ENCODE results near the gene HOXC12. TPM values are rescaled to one million over a fixed set of nuclear protein-coding genes. Genes with fewer than 3 reads are reported as not detected.

HOXC12 gene
- total RNA-seq, 1 donor from 2014 or later, result not detected

DNA sequence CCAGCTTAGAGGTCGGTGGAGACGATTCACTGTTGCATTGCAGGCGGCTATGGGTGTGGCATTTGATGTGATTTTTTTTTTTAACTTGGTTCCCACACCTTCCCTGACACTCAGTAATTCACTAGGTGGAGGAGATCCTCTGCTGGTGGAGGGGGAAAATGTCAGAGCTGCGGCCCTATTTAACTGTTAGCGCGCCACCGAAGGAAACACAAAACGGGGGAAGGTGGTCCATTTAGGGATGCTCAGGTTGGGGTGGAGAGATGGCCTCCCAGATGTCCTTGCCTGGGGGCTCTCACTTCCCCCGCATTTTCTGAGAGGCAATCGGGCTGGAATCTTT lies 4.3 kb upstream of the HOXC12 start:
- Histone ChIP-seq H3K4me3 (no peak overlapping the region), H3K4me1 (no peaks in the 10 kb centered on the region), H3K36me3 (no peaks in the 10 kb centered on the region), H3K9me3 (no peaks in the 10 kb centered on the region), H3K27ac (no peak overlapping the region), H3K27me3 (ENCODE audit: low read depth) (peaks cover 100% of the 10 kb centered on the region)
- DNase-seq (no peak), ATAC-seq (no peak)
- TF ChIP-seq, protein P1, sequence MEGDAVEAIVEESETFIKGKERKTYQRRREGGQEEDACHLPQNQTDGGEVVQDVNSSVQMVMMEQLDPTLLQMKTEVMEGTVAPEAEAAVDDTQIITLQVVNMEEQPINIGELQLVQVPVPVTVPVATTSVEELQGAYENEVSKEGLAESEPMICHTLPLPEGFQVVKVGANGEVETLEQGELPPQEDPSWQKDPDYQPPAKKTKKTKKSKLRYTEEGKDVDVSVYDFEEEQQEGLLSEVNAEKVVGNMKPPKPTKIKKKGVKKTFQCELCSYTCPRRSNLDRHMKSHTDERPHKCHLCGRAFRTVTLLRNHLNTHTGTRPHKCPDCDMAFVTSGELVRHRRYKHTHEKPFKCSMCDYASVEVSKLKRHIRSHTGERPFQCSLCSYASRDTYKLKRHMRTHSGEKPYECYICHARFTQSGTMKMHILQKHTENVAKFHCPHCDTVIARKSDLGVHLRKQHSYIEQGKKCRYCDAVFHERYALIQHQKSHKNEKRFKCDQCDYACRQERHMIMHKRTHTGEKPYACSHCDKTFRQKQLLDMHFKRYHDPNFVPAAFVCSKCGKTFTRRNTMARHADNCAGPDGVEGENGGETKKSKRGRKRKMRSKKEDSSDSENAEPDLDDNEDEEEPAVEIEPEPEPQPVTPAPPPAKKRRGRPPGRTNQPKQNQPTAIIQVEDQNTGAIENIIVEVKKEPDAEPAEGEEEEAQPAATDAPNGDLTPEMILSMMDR (IDR thresholded peaks at IDR 0.05), result no peak
- intact Hi-C loops (cut with DNase I), result no loop called here

DNA sequence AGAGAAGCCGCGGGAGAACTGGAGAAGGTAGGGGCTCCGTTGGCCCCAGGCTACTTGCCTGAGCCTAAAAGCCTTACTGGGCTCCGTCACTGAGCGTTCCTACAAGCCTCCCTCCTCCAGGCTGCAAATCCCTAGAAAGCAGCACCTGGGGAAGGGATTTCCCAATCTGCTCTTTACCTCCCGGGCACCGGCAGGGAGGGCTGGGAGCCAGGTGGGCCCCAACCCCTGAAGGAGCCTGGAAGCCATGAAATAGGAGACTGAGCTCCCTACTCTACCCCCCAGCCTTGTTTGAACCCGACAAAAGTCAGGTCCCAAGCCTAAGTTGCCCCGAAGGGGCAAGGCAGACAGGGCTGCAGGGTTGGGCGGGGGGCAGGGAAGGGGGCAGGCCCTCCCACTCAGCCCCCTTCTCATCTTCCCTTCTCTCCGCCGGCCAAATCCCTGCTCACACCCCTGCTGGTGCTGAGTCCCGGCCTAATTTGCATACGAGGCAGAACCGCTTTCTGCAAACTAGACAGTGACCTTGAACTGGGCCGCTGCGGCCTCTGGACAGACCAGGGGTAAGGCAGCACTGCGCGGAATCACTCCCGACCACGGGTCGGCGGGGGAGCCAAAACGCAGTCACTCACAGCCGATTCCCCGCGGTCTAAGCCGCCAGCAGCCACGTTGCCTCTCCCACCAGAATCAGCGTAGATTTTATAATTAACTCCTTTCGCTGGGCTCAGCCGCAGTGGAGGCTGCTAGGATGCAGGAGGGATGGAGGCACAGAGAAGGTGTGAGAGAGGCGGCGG lies 3.7 kb upstream of the HOXC12 start:
- intact Hi-C loops (cut with DNase I), result no loop called here
- no peak overlapping the region for H3K4me3 ChIP-seq
- DNase-seq, result no peak

DNA sequence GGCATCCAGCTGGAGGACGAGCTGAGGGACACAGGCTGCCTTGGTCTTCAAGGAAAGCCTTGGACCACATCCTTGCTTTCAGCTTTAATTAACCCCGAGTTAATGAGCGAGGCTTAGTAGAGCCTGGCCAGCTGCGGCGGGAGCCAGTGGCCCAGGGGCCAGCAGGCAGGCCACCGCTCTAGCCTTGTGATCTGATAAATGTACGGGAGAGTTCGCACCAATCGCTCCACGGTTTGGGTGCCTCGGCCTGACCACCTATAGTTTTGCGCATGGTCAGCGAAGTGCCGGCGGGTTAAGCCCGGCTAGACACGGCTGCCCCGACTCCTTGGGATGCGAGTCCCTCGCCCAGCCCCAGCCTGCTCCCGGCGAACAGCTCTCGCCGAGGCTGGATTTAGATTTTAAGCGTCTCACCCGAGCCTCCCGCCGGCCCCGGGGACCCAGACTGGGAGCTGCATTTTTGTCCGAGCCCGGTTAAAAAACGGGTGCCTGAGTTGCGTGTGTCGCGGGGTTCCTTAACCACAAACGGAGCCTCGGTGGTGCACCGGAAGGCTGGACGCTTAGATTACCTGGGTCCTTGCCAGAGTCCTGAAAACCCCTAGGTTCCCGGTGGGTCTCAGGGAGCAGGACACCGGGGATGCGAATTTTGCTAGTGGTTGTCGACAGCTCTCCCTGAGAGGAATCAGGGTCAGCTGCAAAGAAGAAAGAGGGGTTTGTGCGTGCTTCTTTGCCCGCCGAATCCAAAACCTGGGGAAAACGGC lies 2.9 kb upstream of the HOXC12 start:
- intact Hi-C loops (cut with DNase I), result no loop called here
- no peak overlapping the region for H3K4me3 ChIP-seq

More for the DNA sequence above, 3.7 kb upstream of the HOXC12 start:
- Histone ChIP-seq H3K9me3 (no peaks in the 10 kb centered on the region), H3K27ac (no peak overlapping the region), H3K36me3 (no peaks in the 10 kb centered on the region), H3K4me1 (no peaks in the 10 kb centered on the region), H3K27me3 (ENCODE audit: low read depth) (peaks cover 100% of the 10 kb centered on the region)
- ATAC-seq, result no peak
- TF ChIP-seq, protein P1 (IDR thresholded peaks at IDR 0.05), result no peak

DNA sequence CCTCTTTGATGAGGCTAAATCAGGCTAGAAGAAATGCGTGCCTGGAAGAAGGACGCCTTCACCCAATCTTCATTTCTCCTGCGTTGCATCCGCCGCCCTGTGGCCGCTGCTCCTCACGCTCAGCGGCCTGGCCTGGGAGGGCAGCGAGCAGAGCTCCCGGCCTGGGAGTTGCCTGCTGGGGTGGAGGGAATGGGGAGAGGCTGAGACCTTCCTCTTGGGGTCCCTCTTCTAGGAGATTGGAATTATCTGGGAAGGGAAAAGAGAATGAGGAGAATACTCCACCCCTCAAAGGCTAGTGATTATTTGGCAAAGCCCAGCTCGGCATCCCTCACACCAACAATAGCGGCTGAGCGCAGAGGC lies 2.4 kb upstream of the HOXC12 start:
- no peaks in the 10 kb centered on the region for H3K36me3 ChIP-seq
- intact Hi-C loops (cut with DNase I), result no loop called here
- no peak overlapping the region for H3K4me3 ChIP-seq
- peaks cover 100% of the 10 kb centered on the region for H3K27me3 ChIP-seq (ENCODE audit: low read depth)
- no peaks in the 10 kb centered on the region for H3K9me3 ChIP-seq
- DNase-seq (no peak), ATAC-seq (no peak)
- TF ChIP-seq, protein P1 (IDR thresholded peaks at IDR 0.05), result no peak
- H3K4me1 ChIP-seq, result no peaks in the 10 kb centered on the region
- H3K27ac ChIP-seq, result no peak overlapping the region

More for the DNA sequence above, 2.9 kb upstream of the HOXC12 start:
- Histone ChIP-seq H3K9me3 (no peaks in the 10 kb centered on the region), H3K4me1 (no peaks in the 10 kb centered on the region), H3K27me3 (ENCODE audit: low read depth) (peaks cover 100% of the 10 kb centered on the region), H3K36me3 (no peaks in the 10 kb centered on the region), H3K27ac (no peak overlapping the region)
- TF ChIP-seq, protein P1 (IDR thresholded peaks at IDR 0.05), result no peak
- ATAC-seq (no peak), DNase-seq (no peak)

DNA sequence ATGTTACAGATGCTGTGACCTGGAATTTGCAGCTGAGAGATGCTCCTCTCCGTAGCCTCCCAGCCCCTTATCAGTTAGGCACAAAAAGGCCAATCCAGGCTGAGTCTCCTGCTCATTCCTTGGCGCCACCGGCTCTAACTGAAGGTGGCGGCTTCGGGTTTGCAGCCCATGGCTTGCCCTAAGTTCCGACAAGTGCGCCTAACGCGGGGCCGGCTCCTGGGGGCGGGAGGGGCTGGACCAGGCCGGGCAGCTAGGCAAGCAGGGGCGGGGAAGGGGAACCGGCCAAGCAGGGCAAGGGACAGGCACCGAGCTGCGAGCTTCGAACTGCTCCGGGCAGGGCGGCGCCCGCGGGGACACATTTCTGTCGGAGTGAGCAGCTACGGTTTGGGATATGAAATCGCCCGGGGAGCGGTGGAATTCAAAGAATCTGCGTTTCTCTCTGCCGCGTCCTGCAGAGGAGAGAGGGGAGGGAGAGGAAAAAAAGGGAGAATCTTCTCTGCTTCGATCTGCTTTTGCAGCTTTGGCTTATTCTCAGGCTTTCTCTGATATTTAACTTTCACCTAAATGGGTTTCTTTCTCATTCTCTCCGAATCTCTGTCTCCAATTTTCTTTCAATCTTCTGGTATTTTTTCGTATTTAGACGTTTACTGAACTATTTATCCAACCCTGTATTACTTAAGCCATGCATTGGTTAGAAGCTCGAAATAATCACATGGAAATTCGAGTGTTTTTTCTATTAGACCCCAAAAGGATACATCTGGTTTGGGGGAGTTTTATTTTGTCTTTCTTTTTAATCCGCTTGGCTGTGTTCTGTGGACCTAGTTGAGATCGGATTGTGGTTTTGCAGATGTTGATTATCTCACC lies 1.6 kb upstream of the HOXC12 start:
- DNase-seq (no peak), ATAC-seq (no peak)
- Histone ChIP-seq H3K9me3 (no peaks in the 10 kb centered on the region), H3K4me1 (no peaks in the 10 kb centered on the region), H3K27ac (no peak overlapping the region), H3K36me3 (no peaks in the 10 kb centered on the region), H3K27me3 (ENCODE audit: low read depth) (peaks cover 100% of the 10 kb centered on the region), H3K4me3 (no peak overlapping the region)
- TF ChIP-seq, protein P1 (IDR thresholded peaks at IDR 0.05), result no peak
- intact Hi-C loops (cut with DNase I), result no loop called here
